ENCODE results near the gene SRC. TPM values are rescaled to one million over a fixed set of nuclear protein-coding genes. Genes with fewer than 3 reads are reported as not detected.

The SRC gene
- total and polyA plus RNA-seq, 2 donors (not counting 3 experiments of a cell fraction or from before 2014, with no cell fraction given) = 22.6 to 29.4 TPM

GRCh38 chr20:37454636-37455385, 108.9 kb downstream of the SRC start:
- DNase-seq (ENCODE audit: low read depth, low spot score) (no peak), FAIRE-seq (no peak)
- intact Hi-C loops (cut with micrococcal nuclease) (no loop called here), dilution Hi-C loops (cut with MboI; ENCODE audit: extremely low pct_ligation_motif_present, low sequenced_read_pairs) (no loop called here)
- H2AFZ ChIP-seq (ENCODE audit: low read depth, low read length) = no peak overlapping the region
- TF ChIP-seq MYC (IDR thresholded peaks at IDR 0.05; ENCODE audit: low read depth, low read length) = no peak
- H3K9ac ChIP-seq (replicated peaks; ENCODE audit: extremely low read depth, insufficient read depth, low read length) = no peak overlapping the region
- ChIA-PET CTCF (no interaction called here), POLR2A (no interaction called here)
- peaks cover 2 to 3% of the 10 kb centered on the region in 2 experiments for H3K27me3 ChIP-seq (ENCODE audit: control insufficient read depth in 2 of 2, insufficient read depth in 2 of 2, low read length in 2 of 2)
- H4K20me1 ChIP-seq (replicated peaks; ENCODE audit: control insufficient read depth, extremely low read depth, insufficient read depth, low read length) = no peaks in the 10 kb centered on the region
- H3K79me2 ChIP-seq (ENCODE audit: control insufficient read depth, insufficient read depth, low read length) = no peaks in the 10 kb centered on the region
- H3K4me2 ChIP-seq (ENCODE audit: insufficient read depth, low read length) = no peak overlapping the region
- BruUV-seq (replicated peaks) = no TSS peak
- no peaks in the 10 kb centered on the region for H3K9me3 ChIP-seq (replicated peaks; ENCODE audit: control insufficient read depth, insufficient read depth, low read length)
- H3K4me1 ChIP-seq (ENCODE audit: control insufficient read depth, extremely low read depth, insufficient read depth, low read length) = no peaks in the 10 kb centered on the region
- H3K27ac ChIP-seq (ENCODE audit: insufficient read depth, low read depth, low read length) = no peak overlapping the region
- no peak overlapping the region for H3K4me3 ChIP-seq (replicated peaks in 1 of 3; ENCODE audit: insufficient read depth in 1 of 3, low read depth in 1 of 3, low read length in 3 of 3)
- no peaks in the 10 kb centered on the region for H3K36me3 ChIP-seq (ENCODE audit: control insufficient read depth in 2 of 2, extremely low read depth in 1 of 2, insufficient read depth in 2 of 2, low read length in 2 of 2)
- no peaks in the 10 kb centered on the region for H3K9me1 ChIP-seq (replicated peaks; ENCODE audit: control insufficient read depth, extremely low read depth, insufficient read depth, low read length)

Other genes with a start within 250 kb of the SRC start
- 243 and 283 TPM in 2 replicates for gene RPN2, start 166.8 kb upstream of the SRC start, total RNA-seq
- 530 and 586 TPM in 2 replicates for gene RPN2, start 166.8 kb upstream of the SRC start, polyA plus RNA-seq
- 1.5 and 2.7 TPM in 2 replicates for gene MROH8, start 166.6 kb upstream of the SRC start, total RNA-seq
- 0.73 and 1.3 TPM in 2 replicates for gene MROH8, start 166.6 kb upstream of the SRC start, polyA plus RNA-seq
- gene GHRH, start 84.3 kb upstream of the SRC start, total RNA-seq = not detected in 2 replicates
- gene GHRH, start 84.3 kb upstream of the SRC start, polyA plus RNA-seq = not detected in 2 replicates
- 32.3 and 34.6 TPM in 2 replicates for gene MANBAL, start 56.5 kb upstream of the SRC start, total RNA-seq
- gene MANBAL, start 56.5 kb upstream of the SRC start, polyA plus RNA-seq = 104 and 115 TPM in 2 replicates
- 2.3 and 10.7 TPM in 2 replicates for gene NNAT, start 175.1 kb downstream of the SRC start, total RNA-seq
- 32.9 and 37.7 TPM in 2 replicates for gene NNAT, start 175.1 kb downstream of the SRC start, polyA plus RNA-seq
- gene BLCAP, start 181.7 kb downstream of the SRC start, total RNA-seq = 74.1 and 90.3 TPM in 2 replicates
- 178 and 196 TPM in 2 replicates for gene BLCAP, start 181.7 kb downstream of the SRC start, polyA plus RNA-seq

Measured in endothelial cell of umbilical vein (primary cell).